Thymus (tissue), 11 donors: ENCODE measurements around the gene ASTN1. TPM values are rescaled to one million over a fixed set of nuclear protein-coding genes. Genes with fewer than 3 reads are reported as not detected.

Experiments used
- DNase-seq, 9 donors: peaks; one replicate each; pipeline ENCODE4 v3.0.0-alpha.2; 2013; ENCODE audit warnings: low spot score in 9 of 9, low read depth in 6 of 9, missing footprints in 1 of 9
- H3K27ac ChIP-seq, 2 donors: one replicate each; pipeline ENCODE4 v1.5.1; 2013; ENCODE audit warnings: control low read depth in 1 of 2, low read depth in 1 of 2, low read length in 1 of 2, mild to moderate bottlenecking in 1 of 2, moderate library complexity in 1 of 2
- H3K27me3 ChIP-seq, 2 donors: one replicate each; pipeline ENCODE4 v1.5.1; 2013; ENCODE audit warnings: low read length in 1 of 2; ENCODE audit not compliant: control insufficient read depth in 2 of 2, insufficient read depth in 1 of 2
- H3K36me3 ChIP-seq, 2 donors: one replicate each; pipeline ENCODE4 v1.5.1; 2013; ENCODE audit warnings: low read length in 1 of 2, mild to moderate bottlenecking in 1 of 2, moderate library complexity in 1 of 2; ENCODE audit not compliant: control insufficient read depth in 2 of 2, insufficient read depth in 2 of 2
- H3K4me1 ChIP-seq, 2 donors: one replicate each; pipeline ENCODE4 v1.5.1; 2013; ENCODE audit warnings: low read length in 2 of 2; ENCODE audit not compliant: control insufficient read depth in 2 of 2, insufficient read depth in 2 of 2
- H3K4me3 ChIP-seq, 2 donors: one replicate each; pipeline ENCODE4 v1.5.1; 2013; ENCODE audit warnings: low read length in 2 of 2, control low read depth in 1 of 2, mild to moderate bottlenecking in 1 of 2
- H3K9me3 ChIP-seq, 2 donors: one replicate each; pipeline ENCODE4 v1.5.1; 2013; ENCODE audit warnings: low read length in 1 of 2, mild to moderate bottlenecking in 1 of 2; ENCODE audit not compliant: control insufficient read depth in 2 of 2, insufficient read depth in 1 of 2
- WGBS: extraction: QIAGEN DNeasy Blood & Tissue Kit; methylation state at CpG from one replicate; pipeline ENCODE4 v1.1.7; 2013; 5-methylcytosine and 5-hydroxymethylcytosine counted together
- polyA plus RNA-seq: library from polyadenylated mRNA; stranded (reverse); fragments of 200-250 nt; gene quantifications from one replicate; pipeline ENCODE4 v1.2.3, GENCODE V29; 2013
- total RNA-seq: library from RNA; stranded (reverse); fragments of 120-200 nt; gene quantifications from one replicate; pipeline ENCODE4 v1.2.4, GENCODE V29; 2013
- donor health status: healthy.

ASTN1 gene
- total and polyA plus RNA-seq, 2 donors: 0.09 to 0.24 TPM

- no peak for DNase-seq
- no peak overlapping the region for H3K4me3 ChIP-seq
- no peaks in the 10 kb centered on the region for H3K9me3 ChIP-seq
- 90% methylated on average over 13 of the region's 13 CpGs for WGBS
- H3K4me1 ChIP-seq: no peaks in the 10 kb centered on the region
- H3K36me3 ChIP-seq: no peaks in the 10 kb centered on the region
- H3K27me3 ChIP-seq: no peaks in the 10 kb centered on the region
- H3K27ac ChIP-seq: no peak overlapping the region
Measured at GRCh38 chr1:176879784-176880620, 284.5 kb downstream of the ASTN1 start.

DNA sequence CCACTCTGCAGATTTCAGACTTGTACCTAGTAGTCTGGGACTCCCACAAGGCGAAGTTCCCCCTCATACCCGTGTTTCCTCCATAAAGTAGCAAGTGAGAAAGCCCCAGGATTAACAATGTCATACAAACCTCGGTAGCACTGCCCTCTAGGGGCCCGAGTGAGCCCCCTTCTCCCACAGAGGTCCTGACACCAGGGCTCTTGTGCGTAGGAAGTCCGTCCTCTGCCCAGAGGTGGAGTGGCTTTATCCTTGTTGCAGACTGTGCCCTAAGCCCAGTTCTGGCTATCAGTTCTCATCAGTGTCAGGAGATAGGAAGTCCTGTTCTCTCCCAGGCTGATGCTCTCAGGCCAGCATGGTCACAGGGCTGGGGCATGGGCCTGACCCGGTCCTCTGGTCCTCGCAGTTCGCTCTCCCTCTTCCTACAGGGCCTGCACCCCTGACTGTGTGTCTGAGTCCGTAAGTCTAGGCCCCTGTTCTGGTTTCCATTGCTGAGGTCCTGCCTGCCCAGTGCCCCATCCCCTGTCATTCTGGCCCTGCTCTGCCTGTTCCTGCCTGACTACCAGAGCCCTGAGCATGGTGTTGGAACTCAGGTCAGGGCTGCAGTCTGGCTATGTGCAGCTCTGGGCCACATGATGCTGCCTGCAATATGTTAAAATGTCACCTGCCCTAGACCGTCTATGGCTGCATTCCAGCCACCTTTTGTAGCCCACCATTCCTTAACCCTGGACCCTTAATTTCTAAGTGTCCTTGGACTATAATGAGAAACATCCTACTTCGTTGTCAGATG, 285.6 kb downstream of the ASTN1 start:
- no peaks in the 10 kb centered on the region for H3K36me3 ChIP-seq
- WGBS: 74% methylated on average over 12 of the region's 12 CpGs
- H3K9me3 ChIP-seq: no peaks in the 10 kb centered on the region
- H3K27me3 ChIP-seq: no peaks in the 10 kb centered on the region
- DNase-seq: no peak
- H3K4me3 ChIP-seq: no peak overlapping the region
- H3K27ac ChIP-seq: no peak overlapping the region
- no peaks in the 10 kb centered on the region for H3K4me1 ChIP-seq

DNA sequence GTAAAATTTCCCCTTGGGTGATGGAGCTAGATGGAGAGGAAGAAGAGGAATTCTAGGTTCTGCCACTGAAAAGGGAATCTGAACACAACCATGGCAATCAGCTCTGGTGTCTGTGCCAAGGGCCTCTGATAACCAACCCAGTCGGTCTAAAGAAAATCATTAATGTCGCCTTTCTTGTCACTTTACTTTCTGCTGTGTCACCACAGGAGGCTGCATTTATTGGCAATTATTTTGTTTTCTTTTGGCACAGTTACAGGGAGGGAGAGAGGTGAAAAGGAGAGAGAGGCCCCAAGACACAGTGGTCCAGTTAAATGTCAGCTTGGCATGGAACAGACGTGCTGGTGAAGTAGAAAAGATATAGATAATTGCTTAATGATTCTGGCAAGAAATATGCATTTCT, 287.0 kb downstream of the ASTN1 start:
- WGBS: 91% methylated on average over 3 of the region's 3 CpGs
- no peak for DNase-seq
- H3K27me3 ChIP-seq: no peaks in the 10 kb centered on the region

DNA sequence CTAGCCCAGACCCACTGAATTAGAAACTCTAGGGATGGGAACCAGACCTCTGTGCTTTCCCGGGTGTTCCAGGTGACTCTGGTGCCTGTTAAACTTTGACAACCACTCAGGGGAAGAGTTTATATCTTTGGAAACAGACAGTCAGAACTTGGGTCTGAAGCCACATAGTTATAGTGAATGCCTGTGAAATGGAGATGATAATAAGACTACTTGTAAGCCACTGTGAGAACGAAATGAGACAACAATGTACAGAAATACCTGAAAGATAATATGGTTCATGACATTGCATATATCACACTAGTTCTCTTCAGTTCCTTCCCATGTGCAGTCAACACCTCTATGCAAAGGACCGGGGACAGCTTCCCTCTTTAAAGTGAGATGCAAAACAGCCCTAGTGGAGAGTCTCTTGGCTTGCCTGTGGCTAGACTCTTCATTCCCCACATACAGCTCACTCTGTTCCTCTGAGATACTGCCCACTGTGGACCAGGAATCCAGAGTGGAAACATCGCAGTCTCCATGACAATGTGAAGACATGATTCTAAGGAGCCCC, 287.5 kb downstream of the ASTN1 start:
- Histone ChIP-seq H3K9me3 (no peaks in the 10 kb centered on the region), H3K4me1 (no peaks in the 10 kb centered on the region), H3K4me3 (no peak overlapping the region), H3K27ac (no peak overlapping the region), H3K27me3 (no peaks in the 10 kb centered on the region), H3K36me3 (no peaks in the 10 kb centered on the region)
- 86% methylated on average over 4 of the region's 4 CpGs for WGBS
- DNase-seq: no peak

More for the DNA sequence above, 287.0 kb downstream of the ASTN1 start:
- no peaks in the 10 kb centered on the region for H3K36me3 ChIP-seq
- no peaks in the 10 kb centered on the region for H3K4me1 ChIP-seq
- H3K9me3 ChIP-seq: no peaks in the 10 kb centered on the region
- H3K27ac ChIP-seq: no peak overlapping the region
- H3K4me3 ChIP-seq: no peak overlapping the region

DNA sequence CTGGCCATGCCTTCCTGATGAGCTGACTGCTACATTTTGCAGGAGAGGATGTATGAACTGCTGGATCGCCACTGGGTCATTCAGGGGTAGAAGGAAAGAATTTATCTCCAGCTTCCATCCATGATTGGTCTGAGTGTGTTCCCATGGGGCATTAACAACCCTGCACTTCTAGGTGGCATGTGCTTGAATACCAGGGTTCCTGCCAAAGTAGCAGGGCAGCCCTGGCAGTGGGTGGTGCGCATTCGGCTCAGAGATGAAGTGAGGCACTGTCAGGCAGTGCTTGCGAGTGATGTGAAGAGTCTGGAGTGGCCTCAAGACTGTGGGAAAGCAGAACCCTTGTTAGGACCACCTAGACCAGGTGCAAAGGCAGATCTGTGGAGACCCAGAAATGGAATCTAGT, 294.9 kb downstream of the ASTN1 start:
- WGBS: 96% methylated on average over 4 of the region's 4 CpGs
- no peak for DNase-seq
- Histone ChIP-seq H3K4me1 (no peaks in the 10 kb centered on the region), H3K27ac (no peak overlapping the region), H3K4me3 (no peak overlapping the region), H3K36me3 (no peaks in the 10 kb centered on the region), H3K27me3 (no peaks in the 10 kb centered on the region), H3K9me3 (no peaks in the 10 kb centered on the region)

DNA sequence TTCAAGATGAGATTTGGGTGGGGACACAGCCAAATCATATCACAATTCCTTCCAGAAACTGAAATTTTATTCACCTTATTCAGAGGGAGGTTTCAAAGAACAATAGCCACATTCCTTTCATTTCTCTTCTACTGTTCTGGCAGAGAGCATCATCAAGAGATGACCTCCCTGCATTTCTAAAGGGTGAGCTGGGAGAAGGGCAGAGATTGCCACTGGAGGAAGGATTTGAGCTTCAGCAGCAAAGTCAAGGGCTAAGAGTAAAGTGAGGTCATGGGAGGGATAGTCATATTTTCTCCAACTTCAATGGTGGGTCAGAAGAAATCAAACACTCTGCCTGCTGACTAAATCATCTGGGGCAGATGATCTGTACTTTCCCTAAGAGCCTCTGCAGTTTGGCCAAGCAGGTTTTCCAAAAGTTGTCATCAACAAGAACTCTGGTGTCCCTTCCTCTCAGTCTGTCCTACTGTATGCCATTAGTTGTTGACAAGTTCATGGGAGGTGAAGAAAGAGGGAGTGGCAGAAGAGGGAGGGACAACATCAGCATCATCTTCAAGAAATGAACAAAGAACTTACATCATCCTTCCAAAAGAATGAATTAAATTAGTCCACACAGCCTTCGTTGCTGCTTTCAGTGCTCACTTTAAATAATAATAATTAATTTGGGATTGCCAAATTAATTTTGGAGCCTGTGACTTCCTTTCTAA, 298.3 kb downstream of the ASTN1 start:
- H3K4me3 ChIP-seq: no peak overlapping the region
- no peak for DNase-seq
- no peaks in the 10 kb centered on the region for H3K4me1 ChIP-seq
- H3K27me3 ChIP-seq: no peaks in the 10 kb centered on the region
- no peaks in the 10 kb centered on the region for H3K36me3 ChIP-seq
- no peaks in the 10 kb centered on the region for H3K9me3 ChIP-seq
- no peak overlapping the region for H3K27ac ChIP-seq
- 82% methylated on average over 1 of the region's 1 CpG for WGBS

- Histone ChIP-seq H3K4me3 (no peak overlapping the region), H3K27me3 (no peaks in the 10 kb centered on the region), H3K27ac (no peak overlapping the region), H3K36me3 (no peaks in the 10 kb centered on the region), H3K9me3 (no peaks in the 10 kb centered on the region), H3K4me1 (no peaks in the 10 kb centered on the region)
- 95% methylated on average over 9 of the region's 9 CpGs for WGBS
- no peak for DNase-seq
Measured at GRCh38 chr1:176864211-176864610, 300.3 kb downstream of the ASTN1 start.

GRCh38 chr1:176863613-176864012, 300.9 kb downstream of the ASTN1 start:
- H3K27me3 ChIP-seq: no peaks in the 10 kb centered on the region
- no peak overlapping the region for H3K27ac ChIP-seq
- no peaks in the 10 kb centered on the region for H3K4me1 ChIP-seq
- H3K36me3 ChIP-seq: no peaks in the 10 kb centered on the region
- no peaks in the 10 kb centered on the region for H3K9me3 ChIP-seq
- WGBS: 91% methylated on average over 4 of the region's 4 CpGs
- H3K4me3 ChIP-seq: no peak overlapping the region
- no peak for DNase-seq
